Epithelial cell of prostate (primary cell): ENCODE measurements around the gene AVEN.

ENCODE experiments used
- DNase-seq: peaks from one replicate; pipeline ENCODE4 v3.0.0-alpha.2; 2011; ENCODE audit warnings: low read depth, low spot score
- H3K27ac ChIP-seq: fragments of 450-650 bp; 2 replicates; pipeline ENCODE4 v1.5.1; 2017; ENCODE audit warnings: mild to moderate bottlenecking

The AVEN gene

GRCh38 chr15:33934396-33934795 lies 104.6 kb downstream of the AVEN start:
- H3K27ac ChIP-seq: no peak overlapping the region
- DNase-seq: no peak

- H3K27ac ChIP-seq: no peak overlapping the region
- no peak for DNase-seq
Observed at GRCh38 chr15:33932734-33933133, 106.3 kb downstream of the AVEN start.

GRCh38 chr15:33926260-33926659 lies 112.7 kb downstream of the AVEN start:
- no peak for DNase-seq
- H3K27ac ChIP-seq: no peak overlapping the region

GRCh38 chr15:33923446-33923845 lies 115.6 kb downstream of the AVEN start:
- no peak overlapping the region for H3K27ac ChIP-seq
- DNase-seq: no peak

DNA sequence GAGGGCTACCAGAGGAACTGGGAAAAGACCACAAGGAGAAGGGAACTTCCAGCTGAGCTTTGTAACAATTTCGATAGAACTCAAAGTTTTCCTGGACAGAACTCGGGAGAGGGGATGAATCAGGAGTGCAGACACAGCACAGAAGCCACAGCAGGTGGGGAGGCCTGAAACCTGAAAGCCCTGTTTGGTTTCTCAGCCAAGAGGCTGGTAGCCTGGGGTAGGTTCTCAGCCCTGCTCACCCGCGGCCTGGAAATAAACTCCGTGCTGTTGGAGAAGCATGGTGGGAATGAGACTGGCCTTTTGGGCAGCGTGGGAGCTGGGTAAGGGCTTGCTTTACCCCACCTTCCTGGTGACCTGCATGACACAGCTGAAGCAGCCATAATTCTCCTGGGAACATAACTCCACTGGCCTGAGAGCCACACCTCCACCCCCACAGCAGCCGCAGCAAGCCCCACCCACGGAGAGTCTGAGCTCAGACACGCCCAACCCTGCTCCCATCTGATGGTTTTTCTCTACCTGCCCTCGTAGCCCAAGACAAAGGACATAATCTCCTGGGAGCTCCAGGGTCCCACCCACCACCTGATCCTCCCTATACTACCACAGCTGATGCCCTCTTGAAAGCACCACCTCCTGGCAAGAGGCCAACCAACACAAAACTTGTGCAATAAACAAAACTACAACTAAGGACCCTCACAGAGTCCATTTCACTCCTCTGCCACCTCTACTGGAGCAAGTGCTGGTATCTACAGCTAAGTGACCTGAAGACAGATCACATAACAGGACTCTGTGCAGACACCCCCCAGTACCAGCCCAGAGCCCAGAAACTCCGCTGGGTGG lies 123.2 kb downstream of the AVEN start:
- no peak overlapping the region for H3K27ac ChIP-seq
- no peak for DNase-seq

DNA sequence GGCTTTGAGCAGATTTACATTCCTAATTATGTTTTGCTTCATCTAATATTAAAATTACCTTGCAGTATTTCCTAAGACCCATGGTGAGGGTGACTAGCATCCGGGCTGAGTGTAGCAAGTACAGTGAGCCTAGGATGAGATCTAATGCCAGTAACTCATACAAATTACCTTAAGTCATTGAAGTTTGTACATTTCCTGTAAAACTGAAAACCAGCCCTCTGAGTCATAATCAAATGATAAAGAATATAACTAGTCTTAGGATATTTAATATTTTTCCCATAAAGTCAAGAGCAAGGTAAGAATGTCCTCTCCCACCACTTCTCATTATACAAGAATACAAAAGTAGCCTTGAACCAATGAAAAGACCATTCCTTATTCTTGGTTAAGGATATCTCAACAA lies 125.5 kb downstream of the AVEN start:
- H3K27ac ChIP-seq: no peak overlapping the region
- no peak for DNase-seq

DNA sequence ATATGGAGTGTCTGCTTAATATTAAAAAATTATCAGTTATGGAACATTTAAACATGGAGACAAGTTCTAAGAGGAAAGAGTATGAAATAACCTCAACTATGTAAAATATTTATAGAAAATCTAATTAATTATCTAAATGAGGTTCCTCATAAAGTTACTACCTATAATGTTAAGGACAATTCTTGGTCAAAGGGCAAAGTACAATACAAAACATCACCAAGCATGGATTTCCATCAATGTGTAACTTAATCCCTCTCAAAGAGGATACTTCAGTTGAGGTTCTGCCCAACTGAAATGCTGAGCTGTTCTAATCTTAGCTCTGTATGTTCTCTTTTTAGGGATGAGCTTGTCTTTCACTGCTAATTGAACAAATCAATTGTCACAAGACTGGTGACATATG lies 126.7 kb downstream of the AVEN start:
- DNase-seq: no peak

DNA sequence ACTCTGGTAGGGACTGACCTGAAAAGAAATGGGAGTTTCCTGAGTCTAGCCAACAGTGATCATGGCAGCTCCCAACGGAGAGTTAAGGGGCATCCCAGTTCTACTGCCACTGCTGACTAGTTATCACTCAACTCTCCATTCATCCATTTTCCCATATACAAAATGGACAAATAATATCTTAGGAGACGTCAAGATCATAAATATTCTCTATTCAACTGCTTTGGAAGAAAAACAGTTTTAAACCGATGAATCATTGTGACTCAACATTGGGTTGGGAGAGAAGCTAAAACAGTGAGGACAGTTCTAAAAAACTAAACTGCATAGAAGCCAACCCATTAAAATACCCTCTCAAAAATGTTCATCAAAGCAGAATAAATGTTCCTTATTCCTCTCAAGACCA lies 128.3 kb downstream of the AVEN start:
- H3K27ac ChIP-seq: no peak overlapping the region
- no peak for DNase-seq

More for the DNA sequence above, 126.7 kb downstream of the AVEN start:
- H3K27ac ChIP-seq: no peak overlapping the region

DNA sequence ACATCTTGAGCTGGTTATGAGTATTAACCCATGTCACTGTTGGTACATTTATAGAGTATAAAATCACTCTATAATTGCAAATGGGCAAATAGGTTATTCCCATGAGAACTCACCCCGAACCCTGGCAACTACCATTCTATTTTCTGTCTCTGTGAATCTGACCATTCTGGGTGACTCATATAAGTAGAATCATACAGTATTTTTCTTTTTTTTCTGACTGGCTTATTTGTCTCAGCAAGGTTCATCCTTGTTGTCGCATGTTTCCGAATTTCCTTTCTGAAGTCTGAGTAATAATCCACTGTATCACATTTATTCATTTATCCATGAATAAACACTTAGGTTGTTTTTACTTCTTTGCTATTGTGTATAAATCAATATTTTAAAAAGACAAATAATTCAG lies 130.6 kb downstream of the AVEN start:
- DNase-seq: no peak
- no peak overlapping the region for H3K27ac ChIP-seq

GRCh38 chr15:33907326-33907725 lies 131.7 kb downstream of the AVEN start:
- no peak overlapping the region for H3K27ac ChIP-seq
- no peak for DNase-seq

DNA sequence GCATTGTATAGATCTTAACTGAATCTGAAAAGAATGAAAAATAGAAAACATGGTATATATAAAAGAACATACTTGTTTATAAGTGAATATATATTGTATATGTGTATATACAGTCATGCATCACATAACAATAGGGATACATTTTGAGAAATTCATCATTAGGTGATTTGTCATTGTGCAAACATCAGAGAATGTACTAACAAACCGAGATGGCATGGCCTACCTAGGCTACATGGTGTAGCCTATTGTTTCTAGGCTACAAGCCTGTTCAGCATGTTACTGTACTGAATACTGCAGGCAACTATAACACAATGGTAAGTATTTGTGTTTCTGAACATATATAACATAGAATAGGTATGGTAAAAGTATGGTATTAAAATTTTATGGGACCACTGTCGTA lies 135.3 kb downstream of the AVEN start:
- no peak for DNase-seq
- H3K27ac ChIP-seq: no peak overlapping the region

DNA sequence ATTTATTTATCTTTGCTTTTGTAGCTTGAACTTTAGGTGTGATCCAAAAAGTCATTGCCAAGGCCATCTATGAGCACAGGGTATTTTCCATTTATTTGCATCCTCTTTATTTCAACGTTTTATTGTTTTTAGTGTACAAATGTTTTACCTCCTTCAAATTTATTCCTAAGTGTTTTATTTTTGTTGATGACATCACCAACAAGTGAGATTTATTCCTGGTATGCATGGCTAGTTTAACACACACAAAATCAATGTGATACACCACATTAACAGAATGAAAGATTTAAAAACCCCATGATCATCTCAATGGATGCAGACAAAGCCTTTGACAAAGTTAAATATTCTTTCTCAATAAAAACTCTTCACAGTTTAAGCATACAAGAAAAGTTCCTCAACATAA lies 137.0 kb downstream of the AVEN start:
- no peak overlapping the region for H3K27ac ChIP-seq
- DNase-seq: no peak

DNA sequence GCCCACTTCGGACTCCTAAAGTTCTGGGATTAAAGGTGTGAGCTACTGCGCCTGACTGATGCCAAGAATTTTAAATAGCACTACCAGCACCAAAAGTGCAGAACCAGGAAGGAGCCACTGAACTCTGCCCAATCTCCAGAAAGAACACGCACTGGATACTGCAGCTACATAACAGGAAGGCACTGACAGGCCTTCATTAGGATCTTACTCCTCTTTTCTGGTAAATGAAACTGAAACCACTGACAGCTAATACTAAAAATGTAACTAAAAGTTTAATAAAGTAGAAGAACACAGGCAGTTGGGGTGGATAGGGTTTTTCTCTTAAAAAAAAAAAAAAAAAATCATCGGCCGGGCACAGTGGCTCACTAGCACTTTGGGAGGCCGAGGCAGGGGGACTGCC lies 144.8 kb downstream of the AVEN start:
- no peak for DNase-seq
- H3K27ac ChIP-seq: no peak overlapping the region

GRCh38 chr15:33888176-33888575 lies 150.8 kb downstream of the AVEN start:
- no peak for DNase-seq
- no peak overlapping the region for H3K27ac ChIP-seq

DNA sequence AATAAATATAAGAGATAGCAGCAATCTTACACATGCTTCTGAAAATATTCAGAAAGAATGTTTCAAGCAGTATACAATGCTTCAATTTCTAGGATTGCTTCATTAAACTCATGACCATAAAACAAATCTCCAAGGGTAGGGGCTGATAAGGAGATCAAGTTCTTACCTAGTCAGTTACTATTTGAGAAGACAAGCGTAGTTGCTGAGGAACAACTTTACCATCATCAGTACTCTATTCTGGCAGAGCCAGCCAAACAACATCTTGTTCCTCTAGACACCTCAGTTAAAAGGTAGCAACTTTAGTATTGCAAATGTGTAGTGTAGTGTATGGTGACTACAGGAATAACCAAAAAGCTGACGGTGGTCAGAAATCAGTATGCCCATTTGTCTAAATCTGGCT lies 156.1 kb downstream of the AVEN start:
- DNase-seq: no peak
- no peak overlapping the region for H3K27ac ChIP-seq

DNA sequence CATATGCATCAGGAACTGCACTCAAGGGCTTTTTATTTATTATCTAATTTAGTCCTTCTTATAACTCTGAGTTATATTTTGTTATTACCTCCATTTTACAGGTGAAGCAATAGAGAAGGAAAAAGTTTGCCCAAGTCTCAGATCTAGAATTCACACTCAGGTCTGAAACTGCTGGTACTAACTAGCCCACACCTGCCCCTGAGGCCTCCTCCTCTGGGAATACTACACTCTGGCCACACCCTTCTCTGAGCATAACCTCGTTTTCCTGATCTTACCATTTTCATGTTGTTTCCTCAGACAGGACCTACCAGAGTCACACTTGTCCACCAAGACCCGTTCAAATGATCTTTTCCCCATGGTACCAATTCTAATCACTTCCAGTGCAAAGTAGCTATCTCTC lies 164.8 kb downstream of the AVEN start:
- no peak for DNase-seq
- no peak overlapping the region for H3K27ac ChIP-seq

DNA sequence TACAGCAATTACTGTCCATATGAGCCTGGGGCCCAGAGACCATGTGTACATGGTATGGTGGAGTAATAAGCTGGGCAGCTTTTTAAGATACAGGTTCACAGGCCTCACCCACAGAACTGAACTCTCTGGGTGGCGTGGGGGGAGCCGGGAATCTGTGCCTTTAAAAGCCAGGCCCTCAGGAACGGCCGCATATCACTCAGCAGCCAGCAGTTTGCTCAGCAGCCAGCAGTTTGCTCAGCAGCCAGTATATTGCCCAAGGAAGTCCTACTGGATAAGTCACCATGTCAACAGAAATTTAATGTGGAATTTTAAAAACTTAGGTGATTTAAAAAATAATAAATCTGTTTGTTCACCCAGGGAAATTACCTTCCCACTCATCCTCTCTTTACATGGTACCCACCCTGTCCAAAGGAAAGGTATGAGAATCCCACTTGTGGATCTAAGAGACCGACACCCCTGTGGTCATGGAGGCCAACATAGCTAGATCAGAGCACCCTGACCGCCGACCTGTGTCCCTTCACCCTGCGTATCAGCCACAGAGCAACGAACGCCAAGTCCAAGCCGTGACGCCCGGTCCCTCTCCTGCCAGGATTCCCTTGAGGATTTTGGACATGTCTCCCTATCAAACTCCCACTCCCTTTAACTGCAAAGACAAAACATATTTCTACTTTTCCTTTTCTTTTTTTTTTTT lies 166.4 kb downstream of the AVEN start:
- no peak overlapping the region for H3K27ac ChIP-seq

GRCh38 chr15:33871980-33872379 lies 167.0 kb downstream of the AVEN start:
- no peak overlapping the region for H3K27ac ChIP-seq
- DNase-seq: no peak

More for the DNA sequence above, 166.4 kb downstream of the AVEN start:
- DNase-seq: no peak

GRCh38 chr15:33866101-33866737 lies 172.8 kb downstream of the AVEN start:
- H3K27ac ChIP-seq: no peak overlapping the region
- no peak for DNase-seq

DNA sequence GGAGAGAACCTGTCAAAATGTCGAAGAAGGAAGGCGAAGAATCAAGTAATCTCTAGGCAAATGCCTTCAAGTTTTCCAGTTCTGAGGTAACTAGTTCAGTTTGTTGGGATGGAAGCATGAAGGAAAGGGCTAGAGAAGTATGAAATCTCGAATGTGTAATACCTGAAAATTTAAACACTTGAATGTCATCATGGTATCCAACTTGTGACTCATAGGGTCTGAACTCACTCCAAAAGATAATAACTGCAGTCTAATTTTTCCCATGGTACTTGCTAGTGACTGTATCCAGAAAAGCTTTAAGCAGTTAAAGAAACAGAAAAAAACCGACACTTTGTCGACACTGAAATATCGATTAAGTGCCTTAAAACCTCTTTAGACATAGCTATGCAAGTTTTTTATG lies 173.6 kb downstream of the AVEN start:
- DNase-seq: no peak
- no peak overlapping the region for H3K27ac ChIP-seq

DNA sequence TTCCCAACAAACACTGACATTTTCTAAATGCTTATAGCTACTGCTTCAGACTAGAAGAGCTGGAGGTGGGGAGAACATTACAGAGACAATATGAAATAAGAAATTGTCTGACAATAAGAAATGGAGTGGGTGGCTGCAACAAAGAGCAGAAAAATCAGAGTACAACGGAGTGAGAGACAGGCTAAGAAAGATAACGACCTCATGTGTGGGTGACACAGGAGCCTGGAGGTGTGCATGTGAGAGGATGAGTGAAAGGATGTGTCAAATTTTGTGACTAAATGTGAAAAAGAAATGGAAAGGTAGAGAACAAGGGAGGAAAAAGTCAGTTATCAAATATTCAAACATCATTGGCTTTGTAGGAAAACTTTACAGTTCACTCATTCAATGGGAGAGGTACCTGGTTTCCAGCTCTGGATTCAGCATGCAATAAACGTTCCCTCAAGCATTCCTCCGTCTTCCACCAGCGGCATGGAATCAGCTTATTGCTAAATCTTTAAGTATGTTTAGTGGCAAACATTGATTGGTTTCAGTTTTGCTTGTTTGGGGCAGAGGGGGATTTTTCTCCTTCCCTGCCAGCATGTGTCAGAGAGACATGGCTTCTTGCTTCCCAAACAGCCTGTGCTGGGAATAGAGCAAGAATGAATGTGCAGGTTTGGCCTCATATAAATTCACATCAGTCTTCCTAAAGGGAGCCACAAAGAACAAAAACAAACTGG lies 174.5 kb downstream of the AVEN start:
- no peak overlapping the region for H3K27ac ChIP-seq
- no peak for DNase-seq
